Measurements from ENCODE around the gene BMP7.

BMP7 gene

GRCh38 chr20:57225197-57225733 lies 41.2 kb downstream of the BMP7 start:
- no peaks in the 10 kb centered on the region for H3K36me3 ChIP-seq (ENCODE audit: control insufficient read depth in 2 of 2, insufficient read depth in 2 of 2, low read length in 2 of 2)
- H3K27me3 ChIP-seq (ENCODE audit: control insufficient read depth in 1 of 2, insufficient read depth in 2 of 2, low read length in 2 of 2), result peaks cover 0 to 2% of the 10 kb centered on the region in 2 donors
- no peak overlapping the region for H3K9ac ChIP-seq (ENCODE audit: low read length in 2 of 2)
- no peaks in the 10 kb centered on the region for H3K9me3 ChIP-seq (ENCODE audit: control insufficient read depth in 2 of 2, low read length in 2 of 2)
- H3K27ac ChIP-seq (ENCODE audit: low read length), result no peak overlapping the region
- H3K4me3 ChIP-seq (ENCODE audit: low read length in 2 of 2), result no peak overlapping the region
- peaks cover 9% of the 10 kb centered on the region for H3K4me1 ChIP-seq (ENCODE audit: control insufficient read depth, insufficient read depth, low read length)

GRCh38 chr20:57224641-57225138 lies 41.8 kb downstream of the BMP7 start:
- H3K27me3 ChIP-seq (ENCODE audit: control insufficient read depth in 1 of 2, insufficient read depth in 2 of 2, low read length in 2 of 2), result no peaks in the 10 kb centered on the region
- peaks cover 9% of the 10 kb centered on the region for H3K4me1 ChIP-seq (ENCODE audit: control insufficient read depth, insufficient read depth, low read length)
- no peak overlapping the region for H3K4me3 ChIP-seq (ENCODE audit: low read length in 2 of 2)
- no peaks in the 10 kb centered on the region for H3K9me3 ChIP-seq (ENCODE audit: control insufficient read depth in 2 of 2, low read length in 2 of 2)
- H3K9ac ChIP-seq (ENCODE audit: low read length in 2 of 2), result no peak overlapping the region
- H3K27ac ChIP-seq (ENCODE audit: low read length), result no peak overlapping the region
- no peaks in the 10 kb centered on the region for H3K36me3 ChIP-seq (ENCODE audit: control insufficient read depth in 2 of 2, insufficient read depth in 2 of 2, low read length in 2 of 2)

GRCh38 chr20:57223648-57224489 lies 42.6 kb downstream of the BMP7 start:
- Histone ChIP-seq H3K4me3 (ENCODE audit: low read length in 2 of 2) (no peak overlapping the region), H3K9ac (ENCODE audit: low read length in 2 of 2) (no peak overlapping the region), H3K4me1 (ENCODE audit: control insufficient read depth, insufficient read depth, low read length) (peaks cover 9% of the 10 kb centered on the region), H3K27me3 (ENCODE audit: control insufficient read depth in 1 of 2, insufficient read depth in 2 of 2, low read length in 2 of 2) (no peaks in the 10 kb centered on the region), H3K27ac (ENCODE audit: low read length) (no peak overlapping the region), H3K9me3 (ENCODE audit: control insufficient read depth in 2 of 2, low read length in 2 of 2) (no peaks in the 10 kb centered on the region), H3K36me3 (ENCODE audit: control insufficient read depth in 2 of 2, insufficient read depth in 2 of 2, low read length in 2 of 2) (no peaks in the 10 kb centered on the region)

GRCh38 chr20:57222631-57222950 lies 43.9 kb downstream of the BMP7 start:
- Histone ChIP-seq H3K9ac (ENCODE audit: low read length in 2 of 2) (no peak overlapping the region), H3K36me3 (ENCODE audit: control insufficient read depth in 2 of 2, insufficient read depth in 2 of 2, low read length in 2 of 2) (no peaks in the 10 kb centered on the region), H3K9me3 (ENCODE audit: control insufficient read depth in 2 of 2, low read length in 2 of 2) (no peaks in the 10 kb centered on the region), H3K4me1 (ENCODE audit: control insufficient read depth, insufficient read depth, low read length) (peaks cover 9% of the 10 kb centered on the region), H3K4me3 (ENCODE audit: low read length in 2 of 2) (no peak overlapping the region), H3K27ac (ENCODE audit: low read length) (no peak overlapping the region), H3K27me3 (ENCODE audit: control insufficient read depth in 1 of 2, insufficient read depth in 2 of 2, low read length in 2 of 2) (no peaks in the 10 kb centered on the region)

GRCh38 chr20:57221916-57222630 lies 44.4 kb downstream of the BMP7 start:
- Histone ChIP-seq H3K27me3 (ENCODE audit: control insufficient read depth in 1 of 2, insufficient read depth in 2 of 2, low read length in 2 of 2) (no peaks in the 10 kb centered on the region), H3K9ac (ENCODE audit: low read length in 2 of 2) (no peak overlapping the region), H3K36me3 (ENCODE audit: control insufficient read depth in 2 of 2, insufficient read depth in 2 of 2, low read length in 2 of 2) (no peaks in the 10 kb centered on the region), H3K4me3 (ENCODE audit: low read length in 2 of 2) (no peak overlapping the region), H3K27ac (ENCODE audit: low read length) (no peak overlapping the region), H3K4me1 (ENCODE audit: control insufficient read depth, insufficient read depth, low read length) (peaks cover 9% of the 10 kb centered on the region), H3K9me3 (ENCODE audit: control insufficient read depth in 2 of 2, low read length in 2 of 2) (no peaks in the 10 kb centered on the region)

GRCh38 chr20:57220337-57221145 lies 45.9 kb downstream of the BMP7 start:
- no peak overlapping the region for H3K9ac ChIP-seq (ENCODE audit: low read length in 2 of 2)
- H3K9me3 ChIP-seq (ENCODE audit: control insufficient read depth in 2 of 2, low read length in 2 of 2), result no peaks in the 10 kb centered on the region
- H3K27me3 ChIP-seq (ENCODE audit: control insufficient read depth in 1 of 2, insufficient read depth in 2 of 2, low read length in 2 of 2), result no peaks in the 10 kb centered on the region
- H3K4me1 ChIP-seq (ENCODE audit: control insufficient read depth, insufficient read depth, low read length), result peaks cover 9% of the 10 kb centered on the region
- no peak overlapping the region for H3K27ac ChIP-seq (ENCODE audit: low read length)
- H3K4me3 ChIP-seq (ENCODE audit: low read length in 2 of 2), result no peak overlapping the region
- no peaks in the 10 kb centered on the region for H3K36me3 ChIP-seq (ENCODE audit: control insufficient read depth in 2 of 2, insufficient read depth in 2 of 2, low read length in 2 of 2)

GRCh38 chr20:57219071-57219677 lies 47.3 kb downstream of the BMP7 start:
- Histone ChIP-seq H3K9ac (ENCODE audit: low read length in 2 of 2) (no peak overlapping the region), H3K4me3 (ENCODE audit: low read length in 2 of 2) (no peak overlapping the region), H3K27ac (ENCODE audit: low read length) (no peak overlapping the region), H3K27me3 (ENCODE audit: control insufficient read depth in 1 of 2, insufficient read depth in 2 of 2, low read length in 2 of 2) (no peaks in the 10 kb centered on the region), H3K36me3 (ENCODE audit: control insufficient read depth in 2 of 2, insufficient read depth in 2 of 2, low read length in 2 of 2) (no peaks in the 10 kb centered on the region), H3K4me1 (ENCODE audit: control insufficient read depth, insufficient read depth, low read length) (peaks cover 6% of the 10 kb centered on the region), H3K9me3 (ENCODE audit: control insufficient read depth in 2 of 2, low read length in 2 of 2) (no peaks in the 10 kb centered on the region)

GRCh38 chr20:57218489-57218888 lies 48.0 kb downstream of the BMP7 start:
- H3K27ac ChIP-seq (ENCODE audit: low read length), result no peak overlapping the region
- H3K4me1 ChIP-seq (ENCODE audit: control insufficient read depth, insufficient read depth, low read length), result no peaks in the 10 kb centered on the region
- no peak overlapping the region for H3K4me3 ChIP-seq (ENCODE audit: low read length in 2 of 2)
- no peaks in the 10 kb centered on the region for H3K27me3 ChIP-seq (ENCODE audit: control insufficient read depth in 1 of 2, insufficient read depth in 2 of 2, low read length in 2 of 2)
- H3K9me3 ChIP-seq (ENCODE audit: control insufficient read depth in 2 of 2, low read length in 2 of 2), result no peaks in the 10 kb centered on the region
- H3K36me3 ChIP-seq (ENCODE audit: control insufficient read depth in 2 of 2, insufficient read depth in 2 of 2, low read length in 2 of 2), result no peaks in the 10 kb centered on the region
- no peak overlapping the region for H3K9ac ChIP-seq (ENCODE audit: low read length in 2 of 2)

GRCh38 chr20:57217802-57218201 lies 48.6 kb downstream of the BMP7 start:
- no peaks in the 10 kb centered on the region for H3K9me3 ChIP-seq (ENCODE audit: control insufficient read depth in 2 of 2, low read length in 2 of 2)
- H3K27ac ChIP-seq (ENCODE audit: low read length), result no peak overlapping the region
- no peaks in the 10 kb centered on the region for H3K27me3 ChIP-seq (ENCODE audit: control insufficient read depth in 1 of 2, insufficient read depth in 2 of 2, low read length in 2 of 2)
- no peaks in the 10 kb centered on the region for H3K36me3 ChIP-seq (ENCODE audit: control insufficient read depth in 2 of 2, insufficient read depth in 2 of 2, low read length in 2 of 2)
- peaks cover 3% of the 10 kb centered on the region for H3K4me1 ChIP-seq (ENCODE audit: control insufficient read depth, insufficient read depth, low read length)
- no peak overlapping the region for H3K9ac ChIP-seq (ENCODE audit: low read length in 2 of 2)
- no peak overlapping the region for H3K4me3 ChIP-seq (ENCODE audit: low read length in 2 of 2)

- H3K27me3 ChIP-seq (ENCODE audit: control insufficient read depth in 1 of 2, insufficient read depth in 2 of 2, low read length in 2 of 2), result no peaks in the 10 kb centered on the region
- H3K4me1 ChIP-seq (ENCODE audit: control insufficient read depth, insufficient read depth, low read length), result peaks cover 14% of the 10 kb centered on the region
- H3K27ac ChIP-seq (ENCODE audit: low read length), result no peak overlapping the region
- no peaks in the 10 kb centered on the region for H3K9me3 ChIP-seq (ENCODE audit: control insufficient read depth in 2 of 2, low read length in 2 of 2)
- no peak overlapping the region for H3K4me3 ChIP-seq (ENCODE audit: low read length in 2 of 2)
- H3K36me3 ChIP-seq (ENCODE audit: control insufficient read depth in 2 of 2, insufficient read depth in 2 of 2, low read length in 2 of 2), result no peaks in the 10 kb centered on the region
- no peak overlapping the region for H3K9ac ChIP-seq (ENCODE audit: low read length in 2 of 2)
Observed at GRCh38 chr20:57216669-57217068, 49.8 kb downstream of the BMP7 start.
